ENCODE results near the gene COX7A1.
"Not testable (repeated sequence)": the region's sequence is repeated elsewhere in the genome, so short reads cannot be mapped to it uniquely, and the experiment has no call there.

Gene COX7A1

DNA sequence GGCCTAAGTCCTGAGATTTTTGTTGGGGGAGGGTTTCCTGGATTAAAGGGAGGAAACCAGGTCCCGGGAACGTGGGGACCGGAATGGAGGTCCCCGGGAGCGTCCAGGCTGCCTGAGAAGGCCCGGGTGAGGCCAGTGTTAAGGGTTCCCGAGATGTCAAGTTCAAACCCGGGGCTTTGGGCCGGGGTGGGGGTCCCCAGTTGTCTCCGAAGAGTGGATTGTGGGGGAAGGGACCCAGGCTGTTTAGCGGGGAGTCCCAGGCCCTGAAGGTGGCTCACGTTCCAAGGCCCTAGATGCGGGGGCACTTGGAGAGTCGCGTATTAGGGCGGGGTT, 262 bp downstream of the COX7A1 start:
- no peak for TF ChIP-seq POLR2A (IDR thresholded peaks at IDR 0.05; ENCODE audit: low read length)
- no peak for TF ChIP-seq GATA1 (IDR thresholded peaks at IDR 0.05; ENCODE audit: low read depth, low read length)
- no peak for DNase-seq

- DNase-seq, result no peak
- TF ChIP-seq GATA1 (IDR thresholded peaks at IDR 0.05; ENCODE audit: low read depth, low read length) (no peak), POLR2A (IDR thresholded peaks at IDR 0.05; ENCODE audit: low read length) (no peak)
Observed at GRCh38 chr19:36151144-36152018, 866 bp downstream of the COX7A1 start.

DNA sequence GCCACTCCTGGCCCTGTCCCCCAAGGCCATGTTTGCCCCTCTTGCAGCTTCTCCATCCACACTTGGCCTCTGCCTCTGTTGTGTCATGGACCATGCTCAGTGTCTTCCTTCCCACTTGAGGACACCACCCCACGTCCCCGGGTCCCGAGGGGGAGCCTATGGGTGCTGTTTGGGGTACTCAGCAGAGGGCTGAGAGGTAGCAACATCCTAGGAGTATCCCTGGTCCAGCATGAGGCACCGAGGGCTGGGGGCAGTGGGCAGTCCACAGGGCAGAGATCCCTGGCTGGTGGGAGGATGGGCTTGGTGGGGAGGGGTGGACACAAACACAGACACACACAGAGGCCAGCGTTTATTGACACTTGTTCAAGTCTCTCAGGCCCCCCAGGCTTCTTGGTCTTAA, 1.7 kb downstream of the COX7A1 start:
- no peak for DNase-seq
- no peak for TF ChIP-seq POLR2A (IDR thresholded peaks at IDR 0.05; ENCODE audit: low read length)
- no peak for TF ChIP-seq GATA1 (IDR thresholded peaks at IDR 0.05; ENCODE audit: low read depth, low read length)

- no peak for DNase-seq
Observed at GRCh38 chr19:36149673-36150406, 2.4 kb downstream of the COX7A1 start.

GRCh38 chr19:36144624-36145023, 7.6 kb downstream of the COX7A1 start:
- no peak for DNase-seq
- no peak for TF ChIP-seq POLR2A (IDR thresholded peaks at IDR 0.05; ENCODE audit: low read length)
- no peak for TF ChIP-seq GATA1 (IDR thresholded peaks at IDR 0.05; ENCODE audit: low read depth, low read length)

More at GRCh38 chr19:36149673-36150406, 2.4 kb downstream of the COX7A1 start:
- TF ChIP-seq POLR2A (IDR thresholded peaks at IDR 0.05; ENCODE audit: low read length) (no peak), GATA1 (IDR thresholded peaks at IDR 0.05; ENCODE audit: low read depth, low read length) (no peak)

DNA sequence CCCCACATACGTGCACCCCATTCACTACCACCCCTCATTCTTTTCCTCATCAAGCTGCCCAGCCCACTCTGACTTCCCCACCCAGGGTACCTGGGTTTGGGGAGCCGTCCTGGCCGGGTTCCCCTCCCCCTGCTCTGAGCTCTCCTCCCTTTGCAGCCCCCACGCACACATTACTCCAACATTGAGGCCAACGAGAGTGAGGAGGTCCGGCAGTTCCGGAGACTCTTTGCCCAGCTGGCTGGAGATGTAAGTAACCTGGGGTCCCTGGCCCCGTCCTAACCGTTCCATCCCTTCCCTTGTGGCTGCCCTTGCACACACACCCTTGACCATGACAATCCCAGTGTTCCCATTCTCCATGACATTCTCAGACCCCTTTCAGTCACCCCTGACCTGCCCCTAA, 9.8 kb downstream of the COX7A1 start:
- no peak for DNase-seq
- TF ChIP-seq POLR2A (IDR thresholded peaks at IDR 0.05; ENCODE audit: low read length), result no peak
- TF ChIP-seq GATA1 (IDR thresholded peaks at IDR 0.05; ENCODE audit: low read depth, low read length), result no peak

GRCh38 chr19:36142046-36142445, 10.2 kb downstream of the COX7A1 start:
- DNase-seq, result no peak
- no peak for TF ChIP-seq GATA1 (IDR thresholded peaks at IDR 0.05; ENCODE audit: low read depth, low read length)
- no peak for TF ChIP-seq POLR2A (IDR thresholded peaks at IDR 0.05; ENCODE audit: low read length)

GRCh38 chr19:36141039-36141927, 11.0 kb downstream of the COX7A1 start:
- TF ChIP-seq POLR2A (IDR thresholded peaks at IDR 0.05; ENCODE audit: low read length) (no peak), GATA1 (IDR thresholded peaks at IDR 0.05; ENCODE audit: low read depth, low read length) (no peak)
- peak; percentile 85 to 91 for DNase-seq

DNA sequence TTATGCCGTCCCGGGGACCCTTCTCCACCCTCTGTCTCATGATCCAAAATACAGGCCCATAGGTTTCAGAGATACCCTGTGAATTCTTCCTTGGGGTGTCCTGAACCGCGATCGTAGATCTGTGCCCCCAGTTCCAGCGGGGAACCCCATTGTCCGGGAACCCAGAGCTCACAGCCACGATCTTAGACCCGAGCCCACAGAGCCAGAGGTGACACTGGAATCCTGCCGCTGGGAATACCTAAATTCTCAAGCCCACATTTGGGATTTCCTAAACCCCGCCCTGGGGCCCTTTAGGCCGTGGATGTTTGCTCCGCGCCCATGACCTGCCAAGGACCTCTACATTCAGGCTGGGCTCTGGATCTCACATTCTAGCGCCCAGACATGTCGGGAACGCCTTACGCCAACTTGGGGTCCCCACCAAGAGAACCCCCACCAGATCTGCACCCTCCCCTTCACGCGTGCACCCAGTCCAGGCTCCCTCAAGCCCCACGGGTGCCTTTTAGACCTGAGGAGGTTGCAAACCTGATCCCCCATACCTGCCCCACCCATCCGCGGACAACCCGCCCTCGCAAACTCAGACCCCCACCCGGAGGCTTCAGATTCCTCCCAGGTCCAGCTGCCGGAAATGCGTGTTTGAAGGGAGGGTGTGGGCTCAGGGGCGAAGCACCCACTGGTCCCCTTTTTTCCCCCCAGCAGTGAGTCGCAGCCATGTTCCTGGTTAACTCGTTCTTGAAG, 11.8 kb downstream of the COX7A1 start:
- TF ChIP-seq POLR2A (IDR thresholded peaks at IDR 0.05; ENCODE audit: low read length), result peak; percentile 39
- no peak for TF ChIP-seq GATA1 (IDR thresholded peaks at IDR 0.05; ENCODE audit: low read depth, low read length)

GRCh38 chr19:36139473-36140303, 12.6 kb downstream of the COX7A1 start, which contains the start of gene CAPNS1:
Gene CAPNS1, plus strand, starts transcription at chr19:36140066. Its CDS starts 946 bp downstream, at chr19:36141012.
- peak; percentile 68 for TF ChIP-seq POLR2A (IDR thresholded peaks at IDR 0.05; ENCODE audit: low read length)
- TF ChIP-seq GATA1 (IDR thresholded peaks at IDR 0.05; ENCODE audit: low read depth, low read length), result no peak
- DNase-seq, result peak; percentile 96 to 98

More for the DNA sequence above, 11.8 kb downstream of the COX7A1 start:
- DNase-seq, result peak; percentile 76 to 77

GRCh38 chr19:36139120-36139472, 13.2 kb downstream of the COX7A1 start:
- DNase-seq, result no peak
- TF ChIP-seq POLR2A (IDR thresholded peaks at IDR 0.05; ENCODE audit: low read length) (no peak), GATA1 (IDR thresholded peaks at IDR 0.05; ENCODE audit: low read depth, low read length) (no peak)

DNA sequence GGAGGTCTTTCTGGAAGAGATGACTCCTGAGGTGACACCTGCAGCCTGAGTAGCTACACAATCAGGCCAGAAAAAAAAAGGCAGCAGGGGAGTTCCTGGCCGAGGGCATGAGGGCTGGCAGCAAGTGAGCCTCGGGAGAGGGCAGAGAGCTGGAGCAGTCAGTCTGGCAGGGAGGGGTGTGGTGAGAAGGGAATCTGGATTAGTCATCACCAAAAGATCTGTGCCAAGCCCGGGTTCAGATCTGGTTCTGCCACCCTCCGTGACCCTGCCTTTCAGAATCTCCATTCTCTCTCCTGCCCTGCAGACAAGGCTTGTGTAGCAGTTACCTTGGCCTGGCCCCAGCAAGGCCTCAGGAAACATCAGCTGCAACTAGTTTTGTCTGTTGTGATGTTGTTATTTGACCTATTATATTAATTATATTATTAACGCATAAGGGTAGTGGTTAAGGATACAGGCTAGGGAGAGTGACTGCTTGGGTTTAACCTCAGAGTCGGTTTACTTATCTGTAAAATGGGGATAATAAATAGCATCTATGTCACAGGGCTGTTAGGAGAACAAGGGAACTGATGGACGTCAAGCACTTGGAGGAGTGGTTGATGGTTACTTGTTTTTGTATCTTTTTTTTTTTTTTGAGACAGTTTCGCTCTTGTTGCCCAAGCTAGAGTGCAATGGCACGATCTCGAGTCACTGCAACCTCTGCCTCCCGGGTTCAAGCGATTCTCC, 15.1 kb downstream of the COX7A1 start:
- TF ChIP-seq POLR2A (IDR thresholded peaks at IDR 0.05; ENCODE audit: low read length), result no peak
- no peak for TF ChIP-seq GATA1 (IDR thresholded peaks at IDR 0.05; ENCODE audit: low read depth, low read length)
- no peak for DNase-seq

GRCh38 chr19:36134867-36135266, 17.4 kb downstream of the COX7A1 start:
- DNase-seq, result not testable (repeated sequence)

DNA sequence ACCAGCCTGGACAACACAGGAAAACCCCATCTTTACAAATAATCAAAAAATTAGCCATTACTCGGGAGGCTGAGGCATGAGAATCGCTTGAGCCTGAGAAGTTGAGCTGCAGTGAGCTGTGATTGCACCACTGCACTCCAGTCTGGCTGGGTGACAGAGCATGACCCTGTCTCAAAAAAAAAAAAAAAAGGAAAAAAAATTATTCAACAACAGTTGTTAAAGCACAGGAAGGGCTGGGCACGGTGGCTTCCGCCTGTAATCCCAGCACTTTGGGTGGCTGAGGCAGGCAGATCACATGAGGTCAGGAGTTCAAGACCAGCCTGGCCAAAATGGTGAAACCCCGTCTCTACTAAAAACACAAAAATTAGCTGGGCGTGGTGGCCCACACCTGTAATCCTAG, 21.0 kb downstream of the COX7A1 start:
- DNase-seq, result not testable (repeated sequence)
